Esophagus squamous epithelium (tissue), 5 donors: ENCODE measurements around the gene NIPBL. TPM values are rescaled to one million over a fixed set of nuclear protein-coding genes. Genes with fewer than 3 reads are reported as not detected.
A peak's percentile ranks its signal among the peaks of the same experiment; 100 is the strongest.

Experiments
- DNase-seq: peaks from one replicate; lab custom pipeline; 2025; lab: John Stamatoyannopoulos, UW
- H3K27ac ChIP-seq, 4 donors: fragments of 200-600 bp; sonication (generic); one replicate each; pipeline ENCODE4 v1.5.1; 2016 to 2019; ENCODE audit warnings: mild to moderate bottlenecking in 1 of 4
- H3K27me3 ChIP-seq, 4 donors: fragments of 200-600 bp; sonication (generic); 1 replicate in 3 of 4; 2 replicates in 1 of 4; pipeline versions ENCODE4 v1.5.1 to v1.6.0; 2017 to 2021; ENCODE audit warnings: antibody characterized with exemption in 1 of 4
- H3K36me3 ChIP-seq, 3 donors: fragments of 200-600 bp; sonication (generic); one replicate each; pipeline ENCODE4 v1.5.1; 2016 to 2019
- H3K4me1 ChIP-seq, 3 donors: fragments of 200-600 bp; sonication (generic); one replicate each; pipeline ENCODE4 v1.5.1; 2017 to 2019
- H3K4me3 ChIP-seq, 4 donors: fragments of 200-600 bp; sonication (generic); 1 replicate in 3 of 4; 2 replicates in 1 of 4; pipeline ENCODE4 v1.5.1; 2016 to 2019; ENCODE audit warnings: mild to moderate bottlenecking in 2 of 4, moderate library complexity in 1 of 4
- H3K9me3 ChIP-seq, 3 donors: fragments of 200-600 bp; sonication (generic); one replicate each; pipeline ENCODE4 v1.5.1; 2016 to 2019
- CTCF ChIP-seq, 6 experiments: fragments of 450-650 bp in 4 of 6; fragments of 200-600 bp in 2 of 6; sonication (generic) in 2 of 6; IDR thresholded peaks; one replicate each; pipeline ENCODE4 v1.5.1; 2016 to 2019; ENCODE audit warnings: antibody characterized with exemption in 6 of 6, mild to moderate bottlenecking in 4 of 6, moderate library complexity in 4 of 6
- POLR2A ChIP-seq, 4 donors: fragments of 450-650 bp; IDR thresholded peaks; one replicate each; pipeline ENCODE4 v1.6.1; 2017; ENCODE audit warnings: antibody characterized with exemption in 4 of 4, mild to moderate bottlenecking in 4 of 4, moderate library complexity in 3 of 4
- WGBS, 2 donors: methylation state at CpG; one replicate each; pipeline ENCODE4 v1.1.5; 2018; 5-methylcytosine and 5-hydroxymethylcytosine counted together
- intact Hi-C: fragments of 100-400 bp; cut with DNase I; formaldehyde crosslinking; loops from one replicate; pipeline ENCODE4 v1.15.0; 2022
- total RNA-seq, 4 donors: library from RNA; depleted of rRNA; stranded (reverse); fragments of >200 nt; gene quantifications; one replicate each; pipeline ENCODE4 v1.1.0, GENCODE V29; 2016
- donor health status: DM: yes; HTN: yes; CAD: no.

Gene NIPBL
- total RNA-seq, 4 donors from 2014 or later = 19.4 to 50.0 (median 31.3) TPM

- peaks cover 0 to 3% (median 0%) of the 10 kb centered on the region in 3 donors for H3K36me3 ChIP-seq
- peak overlapping the region; percentile 94 to 98 (median 98) for H3K27ac ChIP-seq
- peaks cover 7 to 70% (median 38%) of the 10 kb centered on the region in 3 donors for H3K4me1 ChIP-seq
- peak in 2 of 6 experiments; percentile 10 to 26 for TF ChIP-seq CTCF (IDR thresholded peaks at IDR 0.05)
- TF ChIP-seq POLR2A (IDR thresholded peaks at IDR 0.05) = no peak
- peak overlapping the region; percentile 71 to 91 (median 89) for H3K4me3 ChIP-seq
- WGBS, 2 donors = 0 to 2% methylated on average over 16 to 21 of the region's 57 CpGs
- H3K27me3 ChIP-seq = no peaks in the 10 kb centered on the region
- no peaks in the 10 kb centered on the region for H3K9me3 ChIP-seq
- intact Hi-C loops = no loop called here
- peak; percentile 14 for DNase-seq
Measured at GRCh38 chr5:36876965-36877666, 547 bp downstream of the NIPBL start.

DNA sequence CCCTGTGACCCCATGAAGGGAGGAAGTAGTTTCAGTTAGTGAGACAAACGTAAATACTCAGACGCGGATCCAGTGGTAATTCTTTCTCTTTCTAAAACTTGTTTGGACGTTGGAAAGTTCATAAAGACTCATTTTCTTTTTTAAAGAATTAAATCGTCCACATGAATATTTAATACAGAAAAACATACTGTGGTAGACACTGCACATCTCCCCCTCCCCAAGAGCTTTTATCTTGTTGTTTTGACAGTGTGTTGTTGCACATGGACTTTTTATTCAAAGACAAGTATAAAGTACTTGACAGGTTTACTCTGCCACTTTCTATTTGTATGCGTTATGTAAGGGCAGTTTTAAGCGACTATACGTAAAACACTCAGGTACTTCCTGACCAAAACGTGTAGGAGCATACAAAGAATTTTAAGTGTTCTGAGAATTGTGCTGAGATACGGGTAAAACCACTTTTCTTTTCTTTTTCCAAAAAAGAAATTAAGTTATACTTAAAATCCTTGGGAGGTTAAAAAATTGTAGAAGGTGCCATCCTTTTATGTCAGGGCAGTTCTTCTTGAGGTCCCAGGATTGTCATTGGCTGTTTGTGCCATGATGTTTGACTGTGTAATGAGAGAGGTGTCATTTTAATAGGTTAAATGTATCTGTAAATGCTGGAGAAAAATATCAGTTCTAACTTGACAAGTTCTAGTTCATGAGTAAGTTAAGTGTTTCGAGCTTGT, 1.3 kb downstream of the NIPBL start:
- WGBS, 2 donors = 0 to 1% methylated on average over 11 of the region's 11 CpGs
- DNase-seq = no peak
- Histone ChIP-seq H3K9me3 (no peaks in the 10 kb centered on the region), H3K4me3 (peak overlapping the region; percentile 71 to 91 (median 89)), H3K27me3 (no peaks in the 10 kb centered on the region), H3K27ac (peak overlapping the region; percentile 94 to 98 (median 98)), H3K4me1 (peaks cover 7 to 75% (median 38%) of the 10 kb centered on the region in 3 donors), H3K36me3 (no peaks in the 10 kb centered on the region)
- no peak for TF ChIP-seq POLR2A (IDR thresholded peaks at IDR 0.05)
- no peak for TF ChIP-seq CTCF (IDR thresholded peaks at IDR 0.05)
- intact Hi-C loops = no loop called here

- intact Hi-C loops = no loop called here
- no peaks in the 10 kb centered on the region for H3K36me3 ChIP-seq
- H3K27me3 ChIP-seq = no peaks in the 10 kb centered on the region
- peak overlapping the region; percentile 71 to 91 (median 89) for H3K4me3 ChIP-seq
- H3K27ac ChIP-seq = peak overlapping the region; percentile 94 to 98 (median 98)
- DNase-seq = no peak
- peaks cover 7 to 75% (median 38%) of the 10 kb centered on the region in 3 donors for H3K4me1 ChIP-seq
- no peaks in the 10 kb centered on the region for H3K9me3 ChIP-seq
- WGBS, 2 donors = 0 to 3% methylated on average over 13 to 16 of the region's 16 CpGs
- no peak for TF ChIP-seq CTCF (IDR thresholded peaks at IDR 0.05)
- TF ChIP-seq POLR2A (IDR thresholded peaks at IDR 0.05) = no peak
Measured at GRCh38 chr5:36878392-36879082, 2.0 kb downstream of the NIPBL start.

- Histone ChIP-seq H3K27ac (peak overlapping the region in 2 of 4 donors; percentile 98), H3K27me3 (no peaks in the 10 kb centered on the region), H3K36me3 (no peaks in the 10 kb centered on the region), H3K4me1 (peaks cover 6 to 75% (median 34%) of the 10 kb centered on the region in 3 donors), H3K4me3 (peak overlapping the region in 3 of 4 donors; percentile 71 to 91 (median 87)), H3K9me3 (no peaks in the 10 kb centered on the region)
- intact Hi-C loops = no loop called here
- 24 to 26% methylated on average over 2 of the region's 2 CpGs for WGBS, 2 donors
- TF ChIP-seq POLR2A (IDR thresholded peaks at IDR 0.05) (no peak), CTCF (IDR thresholded peaks at IDR 0.05) (no peak)
- no peak for DNase-seq
Measured at GRCh38 chr5:36879274-36880033, 2.9 kb downstream of the NIPBL start.
